GM19238 (cell line): ENCODE data around the gene GLTPD2.

Source experiments
- DNase-seq: peaks from one replicate; pipeline ENCODE4 v3.0.0; 2011; ENCODE audit warnings: low spot score; ENCODE audit not compliant: insufficient read length

GLTPD2 gene

GRCh38 chr17:4771519-4772234 is 17.1 kb upstream of the GLTPD2 start, which contains the start of gene TM4SF5:
TM4SF5 (plus strand) TSS chr17:4771886; CDS start chr17:4771923, 37 bp downstream.
- no peak for DNase-seq

DNA sequence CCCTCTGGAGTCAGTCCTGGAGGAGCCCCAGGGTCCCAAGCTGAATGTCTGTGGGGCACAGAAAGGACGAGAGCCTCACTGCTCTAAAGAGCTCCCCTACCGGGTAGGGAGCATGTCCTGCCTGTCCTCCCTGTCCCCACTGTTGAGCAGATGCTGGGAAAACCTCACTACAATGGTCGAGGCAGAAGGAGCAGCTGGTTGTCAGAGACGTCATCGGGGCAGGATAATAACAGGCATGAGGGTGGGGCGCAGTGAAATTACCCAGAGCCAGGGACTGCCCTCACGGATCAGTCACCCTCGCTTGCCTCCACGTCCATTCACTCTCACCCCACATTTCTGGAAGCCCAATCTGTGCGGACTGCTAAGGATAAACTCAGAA is 16.5 kb upstream of the GLTPD2 start:
- DNase-seq = no peak

DNA sequence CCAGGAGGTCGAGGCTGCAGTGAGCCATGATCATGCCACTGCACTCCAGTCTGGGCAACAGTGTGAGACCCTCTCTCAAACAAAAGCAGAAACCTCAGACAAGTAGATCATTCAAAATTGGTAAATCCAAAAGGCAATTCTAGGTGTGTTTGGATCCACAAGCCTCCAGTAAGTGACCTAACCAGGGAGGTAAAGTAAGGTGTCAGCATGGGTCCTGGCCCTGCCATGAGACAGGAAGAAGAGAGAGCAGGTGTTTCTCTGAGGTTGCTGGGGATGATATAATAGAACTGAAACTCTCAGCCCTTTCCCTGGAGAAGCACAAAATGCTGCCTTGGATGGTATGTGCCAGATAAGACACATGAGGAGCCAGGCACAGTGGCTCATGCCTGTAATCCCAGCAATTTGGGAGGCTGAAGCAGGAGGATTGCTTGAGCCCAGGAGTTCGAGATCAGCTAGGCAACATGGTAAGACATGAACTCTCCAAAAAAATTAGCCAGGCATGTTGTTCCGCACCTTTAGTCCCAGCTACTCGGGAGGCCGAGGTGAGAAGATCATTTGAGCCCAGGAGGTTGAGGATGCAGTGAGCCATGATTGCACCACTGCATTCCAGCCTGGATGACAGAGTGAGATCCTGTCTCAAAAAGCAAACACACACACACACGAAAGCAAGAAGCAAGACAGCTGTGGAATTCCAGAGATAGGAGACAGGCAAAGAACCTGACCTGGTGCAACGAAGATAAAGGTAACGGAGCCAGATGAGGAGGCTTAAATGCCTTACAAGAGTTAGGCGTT is 10.6 kb upstream of the GLTPD2 start:
- DNase-seq = no peak

- no peak for DNase-seq
These were observed 8.3 kb upstream of the GLTPD2 start for GRCh38 chr17:4780325-4780955.

GRCh38 chr17:4782652-4783051 is 6.1 kb upstream of the GLTPD2 start:
- no peak for DNase-seq

DNA sequence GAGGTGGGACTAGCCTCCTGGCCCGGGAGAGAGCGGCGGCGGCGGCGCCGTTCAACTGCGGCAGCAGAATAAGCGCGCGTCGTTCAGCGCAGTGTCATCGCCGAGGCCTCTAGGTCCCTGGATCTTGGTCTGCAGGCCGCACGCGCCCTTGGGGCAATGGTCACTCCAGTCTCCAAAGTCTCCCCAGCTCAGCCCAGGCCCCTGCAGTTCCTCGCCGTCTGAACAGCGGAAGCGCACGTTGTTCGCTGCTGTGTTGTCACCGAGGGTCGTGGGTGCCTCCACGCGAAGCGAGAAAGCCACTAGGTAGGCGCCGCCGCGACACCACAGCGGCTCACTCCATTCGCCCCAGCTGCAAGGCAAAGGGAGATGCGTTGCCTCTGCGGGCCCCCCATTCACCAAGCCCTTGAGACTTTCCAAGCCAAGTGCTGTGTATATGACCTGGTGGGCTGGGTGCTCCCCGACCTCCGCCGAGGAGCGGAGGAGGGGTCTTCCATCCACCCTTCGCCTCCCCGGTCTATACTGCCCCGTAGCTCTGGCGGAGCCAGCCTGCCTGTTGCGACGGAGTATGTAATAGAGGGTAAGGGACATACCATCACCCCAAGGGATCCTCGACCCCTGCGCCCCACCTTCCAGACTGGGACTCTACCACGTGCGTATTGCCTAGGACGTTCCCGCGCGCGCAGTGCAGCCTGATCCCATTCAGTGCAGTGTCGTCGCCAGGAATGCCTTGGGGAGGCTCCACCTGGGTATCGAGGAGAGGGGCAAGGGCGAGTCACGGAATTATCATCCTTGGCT is 3.3 kb upstream of the GLTPD2 start:
- no peak for DNase-seq

- no peak for DNase-seq
These were observed 2.7 kb upstream of the GLTPD2 start, which contains the start of gene VMO1 for GRCh38 chr17:4786106-4786511. VMO1 (minus strand) TSS chr17:4786364; CDS start chr17:4786352, 12 bp downstream.

GRCh38 chr17:4786516-4786915 is 2.2 kb upstream of the GLTPD2 start:
- no peak for DNase-seq

DNA sequence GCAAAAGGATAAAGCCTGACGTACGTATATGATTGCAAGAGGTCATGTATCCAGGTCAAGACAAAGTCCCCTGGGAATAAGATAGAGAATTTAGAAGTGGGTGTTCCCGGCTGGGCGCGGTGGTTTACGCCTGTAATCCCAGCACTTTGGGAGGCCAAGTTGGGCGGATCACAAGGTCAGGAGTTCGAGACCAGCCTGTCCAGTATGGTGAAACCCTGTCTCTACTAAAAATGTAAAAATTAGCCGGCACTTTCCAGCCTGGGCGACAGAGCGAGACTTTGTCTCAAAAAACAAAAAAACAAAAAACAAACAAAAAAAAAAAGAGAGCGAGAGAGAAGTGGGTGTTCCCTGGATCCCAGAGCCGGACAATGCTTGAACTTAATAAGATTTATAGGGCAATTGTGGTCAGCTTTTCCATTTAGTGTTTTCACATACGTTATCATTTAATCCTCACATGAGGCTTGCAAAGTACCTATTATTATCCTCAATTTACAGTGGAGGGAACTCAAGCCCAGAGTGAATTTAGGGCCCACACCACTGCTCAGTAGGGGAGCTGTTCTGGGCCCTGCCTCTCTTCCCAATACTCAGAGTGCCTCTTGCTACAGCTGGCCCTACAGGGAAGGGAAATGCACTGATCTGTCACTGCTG is 481 bp upstream of the GLTPD2 start:
- DNase-seq = no peak

DNA sequence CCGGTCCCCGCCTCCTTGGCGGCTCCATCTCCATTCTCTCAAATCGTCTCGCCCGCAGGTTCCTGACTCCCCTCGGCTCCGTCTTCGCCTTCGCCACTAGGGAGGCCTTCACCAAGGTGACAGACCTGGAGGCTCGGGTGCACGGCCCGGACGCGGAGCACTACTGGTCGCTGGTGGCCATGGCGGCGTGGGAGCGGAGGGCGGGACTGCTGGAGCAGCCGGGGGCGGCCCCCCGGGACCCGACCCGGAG is 862 bp downstream of the GLTPD2 start:
- DNase-seq = no peak

DNA sequence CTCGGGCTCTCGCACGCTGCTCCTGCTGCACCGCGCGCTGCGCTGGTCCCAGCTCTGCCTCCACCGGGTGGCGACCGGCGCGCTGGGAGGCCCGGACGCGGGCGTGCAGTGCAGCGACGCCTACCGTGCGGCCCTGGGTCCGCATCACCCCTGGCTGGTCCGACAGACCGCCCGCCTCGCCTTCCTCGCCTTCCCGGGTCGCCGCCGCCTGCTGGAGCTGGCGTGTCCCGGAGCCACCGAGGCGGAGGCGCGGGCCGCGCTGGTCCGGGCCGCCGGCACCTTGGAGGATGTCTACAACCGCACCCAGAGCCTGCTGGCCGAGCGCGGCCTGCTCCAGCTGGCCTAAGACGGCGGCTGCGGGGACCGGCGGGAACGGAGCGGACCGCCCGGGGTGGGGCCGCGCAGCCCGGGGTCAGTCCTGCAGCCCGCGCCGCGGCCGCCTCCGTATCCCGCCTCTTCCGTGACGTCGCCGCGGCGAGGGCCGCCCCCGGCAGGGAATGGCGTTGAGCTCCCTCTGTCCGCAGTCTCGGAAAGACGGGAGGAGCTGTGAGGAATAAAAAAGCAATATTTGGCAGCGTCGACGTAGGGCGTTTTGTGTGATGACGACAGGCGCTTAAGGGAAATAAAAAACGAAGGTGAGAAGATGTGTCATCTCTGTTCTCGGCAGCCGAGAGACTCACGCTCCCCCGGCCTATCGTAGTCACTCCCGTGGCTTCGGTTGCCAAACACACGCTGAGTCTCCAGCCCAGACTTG is 1.4 kb downstream of the GLTPD2 start:
- peak; percentile 92 for DNase-seq

GRCh38 chr17:4790705-4791088 is 1.9 kb downstream of the GLTPD2 start:
- no peak for DNase-seq

DNA sequence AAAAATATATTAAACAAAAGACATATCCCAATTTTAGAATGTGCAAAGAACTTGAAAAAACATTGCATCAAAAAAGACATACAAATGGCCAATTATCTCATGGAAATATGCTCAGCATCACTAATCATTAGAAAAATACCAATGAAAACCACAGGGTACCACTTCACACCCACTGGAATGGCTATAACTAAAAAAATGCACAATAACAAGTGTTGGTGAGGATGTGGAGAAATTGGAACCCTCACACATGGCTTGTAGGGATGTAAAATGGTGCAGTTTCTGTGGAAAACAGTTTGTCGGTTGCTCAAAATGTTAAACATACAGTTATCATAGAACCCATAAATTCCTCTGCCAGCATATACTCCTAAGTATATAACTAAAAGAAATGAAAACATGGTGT is 6.4 kb downstream of the GLTPD2 start:
- DNase-seq = no peak

DNA sequence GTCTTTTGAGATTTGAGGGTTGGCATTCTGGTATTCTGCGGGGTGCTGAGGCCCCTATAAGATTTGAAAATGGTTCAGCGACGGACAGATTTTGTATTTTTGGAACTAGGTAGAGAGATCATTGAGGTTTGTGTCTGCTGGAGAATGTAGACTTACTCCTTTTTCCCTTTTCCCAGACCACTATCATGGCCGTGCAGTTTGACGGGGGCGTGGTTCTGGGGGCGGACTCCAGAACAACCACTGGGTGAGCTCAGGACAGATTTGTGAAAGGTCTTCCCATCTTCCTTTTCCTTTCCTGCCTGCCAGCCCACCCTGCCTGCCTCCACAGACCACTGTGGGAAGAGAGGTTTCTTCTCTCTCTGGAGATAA is 7.8 kb downstream of the GLTPD2 start:
- DNase-seq = no peak

- DNase-seq = no peak
These were observed 11.9 kb downstream of the GLTPD2 start for GRCh38 chr17:4800462-4801196.

DNA sequence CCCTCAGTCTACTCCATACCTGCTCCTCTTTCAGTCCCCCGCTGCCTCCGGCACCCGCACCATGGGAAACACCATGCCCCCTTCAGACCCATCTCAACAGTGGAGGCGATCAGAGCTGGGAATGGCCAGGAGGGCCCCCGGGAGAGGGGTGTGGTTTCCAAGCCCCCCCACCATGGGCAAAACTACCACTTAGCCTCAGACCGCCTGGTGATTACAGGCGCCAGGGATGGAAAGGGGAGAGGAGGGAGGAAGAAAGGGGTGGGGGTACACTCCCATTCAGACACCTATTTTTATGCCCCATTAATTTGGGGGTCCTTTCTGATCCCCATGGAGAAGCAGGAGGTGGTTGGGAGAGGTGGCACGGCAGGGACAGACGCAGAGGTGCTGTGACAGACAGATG is 13.5 kb downstream of the GLTPD2 start, which contains the start of gene C17orf114:
C17orf114 (minus strand) TSS at position 101 of the 400 bp plus-strand sequence.
- no peak for DNase-seq

DNA sequence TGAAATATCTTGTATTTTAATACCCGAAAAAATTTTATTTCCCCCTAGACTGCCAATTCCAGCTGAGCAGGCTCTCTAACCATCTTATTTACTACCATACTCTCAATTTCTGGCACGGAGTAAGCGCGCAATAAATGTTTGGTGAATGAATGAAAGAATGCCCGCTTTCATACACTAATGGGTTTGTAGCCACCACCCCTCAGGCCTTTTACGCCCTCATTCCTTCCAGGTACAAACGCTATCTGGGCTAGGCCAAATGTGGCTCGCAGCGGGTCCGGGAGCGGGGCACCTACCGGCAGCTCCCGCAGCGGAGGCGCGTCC is 17.7 kb downstream of the GLTPD2 start:
- DNase-seq = no peak

DNA sequence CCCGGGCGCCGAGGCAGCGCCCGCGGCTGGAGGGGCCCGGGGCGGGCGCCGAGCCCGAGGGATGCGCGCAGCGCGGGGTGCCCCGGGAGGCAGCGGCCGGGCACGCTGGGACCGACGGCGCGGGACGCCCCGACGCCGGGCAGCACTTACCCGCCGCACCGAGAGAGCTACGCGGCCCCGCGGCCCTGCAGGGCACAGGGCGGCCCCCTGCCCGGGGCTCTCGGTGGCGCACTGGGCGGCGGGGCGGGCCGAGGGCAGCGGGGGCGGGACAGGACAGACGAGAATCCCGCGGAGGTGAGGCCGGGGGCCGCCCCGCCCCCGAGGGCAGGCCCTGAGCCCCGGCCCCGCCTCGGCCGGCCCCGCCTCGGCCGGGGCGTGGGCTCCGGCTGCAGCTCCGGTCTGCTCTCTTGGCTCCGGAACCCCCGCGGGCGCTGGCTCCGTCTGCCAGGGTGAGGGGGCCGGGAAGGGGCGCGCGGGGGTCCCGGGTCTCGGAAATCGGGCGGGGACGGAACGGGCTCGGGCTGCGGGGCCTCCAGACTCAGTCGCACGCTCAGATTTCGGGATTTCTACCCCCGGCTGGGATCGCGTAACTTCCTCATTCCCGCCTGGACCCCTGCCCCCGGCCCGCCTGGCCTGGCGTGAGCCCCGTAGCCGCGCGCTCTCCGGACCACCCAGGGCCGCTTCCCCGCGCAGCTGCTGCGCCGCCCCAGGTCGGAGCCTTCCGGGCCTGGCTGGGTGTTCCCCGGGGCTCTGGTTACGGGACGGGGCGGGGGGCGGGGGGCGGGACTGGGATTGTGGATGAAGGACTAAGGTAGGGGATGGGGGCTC is 18.2 kb downstream of the GLTPD2 start, which contains the start of gene PLD2:
PLD2 (plus strand) TSS at position 376 of the 828 bp plus-strand sequence. CDS start 621 bp downstream, outside the sequence.
- DNase-seq = peak; percentile 100
